GM12878 (cell line): ENCODE measurements around the gene NR2E3. TPM values are rescaled to one million over a fixed set of nuclear protein-coding genes. Genes with fewer than 3 reads are reported as not detected.

Source experiments
- ATAC-seq: fragments of 200-7000 bp; cut with Tn5 transposase; 3 replicates; pipeline ENCODE4 v1.9.1; 2020; ENCODE audit warnings: mild to moderate bottlenecking, moderate library complexity
- BruUV-seq: library from RNA; stranded (reverse); fragments of 400-500 nt; replicated peaks from 2 replicates; lab custom pipeline; 2021; lab: Mats Ljungman, UMichigan
- CTCF ChIA-PET: fragments of 300-600 bp; sonication (Branson Sonifier 250); formaldehyde crosslinking; extraction: SDS; loops from one replicate; lab custom pipeline; 2021; ENCODE audit warnings: inconsistent platforms; lab: Yijun Ruan, JAX
- POLR2A ChIA-PET: fragments of 350-600 bp; formaldehyde crosslinking; extraction: SDS; loops from one replicate; lab custom pipeline; 2021; ENCODE audit warnings: inconsistent platforms; lab: Charles Lee
- RAD21 ChIA-PET: fragments of 300-600 bp; sonication (Branson Sonifier 250); formaldehyde crosslinking; loops from one replicate; lab custom pipeline; 2023; ENCODE audit warnings: antibody characterized with exemption; ENCODE audit not compliant: unreplicated experiment; lab: Charles Lee
- SMC1A ChIA-PET: fragments of 300-600 bp; sonication (Branson Sonifier 250); formaldehyde crosslinking; loops from one replicate; lab custom pipeline; 2023; ENCODE audit not compliant: unreplicated experiment, uncharacterized antibody; lab: Charles Lee
- DNase-seq: peaks from one replicate; pipeline ENCODE4 v3.0.0-alpha.2; 2011; ENCODE audit warnings: low read depth, low spot score
- FAIRE-seq: peaks from 3 replicates; lab custom pipeline; 2011; peaks lifted over from hg19 to GRCh38; lab: Jason Lieb, UNC
- H2AFZ ChIP-seq: 2 replicates; pipeline ENCODE4 v1.6.0; 2011; ENCODE audit warnings: low read depth, low read length, control low read depth; ENCODE audit not compliant: control insufficient read depth
- H3K27ac ChIP-seq: 2 replicates; pipeline ENCODE4 v1.5.1; 2011; ENCODE audit warnings: control low read depth; ENCODE audit not compliant: control insufficient read depth, insufficient read depth
- H3K27me3 ChIP-seq, 2 experiments: replicated peaks in 1 of 2; 2 replicates each; pipeline versions ENCODE4 v1.6.0 to v1.6.1; 2011; ENCODE audit warnings: low read length in 1 of 2; ENCODE audit not compliant: control insufficient read depth in 2 of 2, insufficient read depth in 2 of 2
- H3K36me3 ChIP-seq, 2 experiments: 2 replicates each; pipeline ENCODE4 v1.5.1; 2011; ENCODE audit warnings: low read length in 1 of 2; ENCODE audit not compliant: control insufficient read depth in 2 of 2, insufficient read depth in 2 of 2
- H3K4me1 ChIP-seq: 2 replicates; pipeline ENCODE4 v1.6.1; 2011; ENCODE audit warnings: mild to moderate bottlenecking, low read length, moderate library complexity, mixed read lengths; ENCODE audit not compliant: control insufficient read depth, insufficient read depth
- H3K4me2 ChIP-seq: 2 replicates; pipeline ENCODE4 v1.6.0; 2011; ENCODE audit warnings: control low read depth; ENCODE audit not compliant: control insufficient read depth, insufficient read depth
- H3K4me3 ChIP-seq: fragments of 200-600 bp; sonication (generic); 2 replicates; pipeline ENCODE4 v1.5.1; 2016
- H3K79me2 ChIP-seq: 2 replicates; pipeline ENCODE4 v1.6.0; 2011; ENCODE audit warnings: low read length; ENCODE audit not compliant: control insufficient read depth, insufficient read depth
- H3K9ac ChIP-seq: 2 replicates; pipeline ENCODE4 v1.8.0; 2011; ENCODE audit warnings: low read length, control low read depth, mixed read lengths; ENCODE audit not compliant: control insufficient read depth, insufficient read depth
- H3K9me3 ChIP-seq: replicated peaks from 3 replicates; pipeline ENCODE4 v1.5.1; 2011; ENCODE audit warnings: mild to moderate bottlenecking, low read length; ENCODE audit not compliant: control insufficient read depth, insufficient read depth
- H4K20me1 ChIP-seq: 2 replicates; pipeline ENCODE4 v1.6.0; 2011; ENCODE audit not compliant: control insufficient read depth, insufficient read depth
- REST ChIP-seq: IDR thresholded peaks from 2 replicates; pipeline ENCODE4 v1.6.1; 2012; ENCODE audit warnings: mild to moderate bottlenecking, low read depth, low read length
- WGBS: methylation state at CpG from one replicate; pipeline ENCODE4 v1.1.6; 2016; ENCODE audit warnings: low lambda C conversion rate; ENCODE audit not compliant: insufficient replicate concordance, insufficient coverage; ENCODE audit errors: missing lambda C conversion rate; 5-methylcytosine and 5-hydroxymethylcytosine counted together
- in situ Hi-C: fragments of 300-500 bp; cut with MboI; formaldehyde crosslinking; loops from 9 replicates; pipeline ENCODE4 v1.14.3; 2018; ENCODE audit warnings: mixed read lengths
- intact Hi-C: fragments of 100-400 bp; cut with micrococcal nuclease; formaldehyde crosslinking; loops from one replicate; pipeline ENCODE4 v1.14.2; 2022; ENCODE audit not compliant: unreplicated experiment
- polyA plus RNA-seq, 11 experiments: library from polyadenylated mRNA; depleted of rRNA in 4 of 11; unstranded in 6 of 11; stranded (reverse) in 5 of 11; fragments of >200 nt; fragmentation: Nextera tagmentation in 4 of 11; fragmentation: Illumina TruSeq in 1 of 11; extraction: Ambion mirVana in 4 of 11; extraction: Trizol in 1 of 11; gene quantifications; 1 replicate in 1 of 11; 2 replicates in 10 of 11; pipeline versions ENCODE4 v1.2.1 to v1.2.3, GENCODE V29; 2011 to 2016; ENCODE audit warnings: inconsistent platforms in 2 of 11, missing spikeins in 2 of 11, low read depth in 1 of 11
- total RNA-seq, 4 experiments: library from RNA; depleted of rRNA in 3 of 4; stranded (reverse); fragments of >200 nt in 3 of 4; fragmentation: Illumina TruSeq in 1 of 4; extraction: Trizol in 1 of 4; gene quantifications; 2 replicates each; pipeline versions ENCODE4 v1.2.1 to v1.2.3, GENCODE V29; 2013 to 2021

NR2E3 gene
- total and polyA plus RNA-seq, 10 of the 15 experiments (the other 5 are each of a cell fraction or from before 2014, with no cell fraction given), result 0.05 to 0.11 (median 0.11) TPM; not detected in 7

- H3K27ac ChIP-seq, result no peak overlapping the region
- SMC1A ChIA-PET, result no interaction called here
- TF ChIP-seq REST, result no peak
- FAIRE-seq, result no peak
- H3K9ac ChIP-seq, result no peak overlapping the region
- H3K27me3 ChIP-seq, result no peaks in the 10 kb centered on the region
- no peak overlapping the region for H2AFZ ChIP-seq
- peaks cover 13% of the 10 kb centered on the region for H3K9me3 ChIP-seq
- H3K79me2 ChIP-seq, result no peaks in the 10 kb centered on the region
- in situ Hi-C loops (no loop called here), intact Hi-C loops (no loop called here)
- peaks cover 0 to 4% of the 10 kb centered on the region in 2 experiments; a peak in 2 of 4 replicates for H3K36me3 ChIP-seq
- no peak for ATAC-seq
- no peak overlapping the region for H3K4me3 ChIP-seq
- H4K20me1 ChIP-seq, result no peaks in the 10 kb centered on the region
- BruUV-seq, result no TSS peak
- POLR2A ChIA-PET, result no interaction called here
- no peak overlapping the region for H3K4me2 ChIP-seq
- WGBS, result 47% methylated on average over 5 of the region's 5 CpGs
- H3K4me1 ChIP-seq, result no peaks in the 10 kb centered on the region
- CTCF ChIA-PET, result no interaction called here
- no peak for DNase-seq
- RAD21 ChIA-PET, result no interaction called here
These were observed 11.3 kb downstream of the NR2E3 start for GRCh38 chr15:71821547-71822129.
